Stimulated activated CD8-positive, alpha-beta memory T cell treated with anti-CD3 and anti-CD28 coated beads, Interleukin-4, amount 100 ng/mL, for 24 hours (primary cell): ENCODE data around the gene DDX10.
"Not testable (repeated sequence)": the region's sequence is repeated elsewhere in the genome, so short reads cannot be mapped to it uniquely, and the experiment has no call there.

Experiments
- DNase-seq: peaks from one replicate; pipeline ENCODE4 v3.0.0-alpha.2; 2020; ENCODE audit warnings: low read depth

Gene DDX10

GRCh38 chr11:108774037-108774730 is 109.3 kb downstream of the DDX10 start:
- DNase-seq, result no peak

GRCh38 chr11:108775324-108775723 is 110.5 kb downstream of the DDX10 start:
- no peak for DNase-seq

- DNase-seq, result not testable (repeated sequence)
These were observed 114.3 kb downstream of the DDX10 start for GRCh38 chr11:108779147-108779546.

GRCh38 chr11:108780119-108780518 is 115.2 kb downstream of the DDX10 start:
- DNase-seq, result no peak

- DNase-seq, result no peak
These were observed 117.1 kb downstream of the DDX10 start for GRCh38 chr11:108781946-108782345.

- no peak for DNase-seq
These were observed 121.6 kb downstream of the DDX10 start for GRCh38 chr11:108786281-108786990.

- no peak for DNase-seq
These were observed 122.2 kb downstream of the DDX10 start for GRCh38 chr11:108787105-108787504.

- no peak for DNase-seq
These were observed 123.8 kb downstream of the DDX10 start for GRCh38 chr11:108788565-108789199.

GRCh38 chr11:108790501-108791299 is 125.8 kb downstream of the DDX10 start:
- DNase-seq, result no peak

- DNase-seq, result no peak
These were observed 128.3 kb downstream of the DDX10 start for GRCh38 chr11:108793138-108793537.

GRCh38 chr11:108793611-108794010 is 128.7 kb downstream of the DDX10 start:
- DNase-seq, result no peak

GRCh38 chr11:108796551-108796950 is 131.7 kb downstream of the DDX10 start:
- DNase-seq, result no peak

- no peak for DNase-seq
These were observed 132.8 kb downstream of the DDX10 start for GRCh38 chr11:108797578-108798100.

GRCh38 chr11:108802492-108802891 is 137.6 kb downstream of the DDX10 start:
- no peak for DNase-seq

- no peak for DNase-seq
These were observed 138.9 kb downstream of the DDX10 start for GRCh38 chr11:108803776-108804175.

- no peak for DNase-seq
These were observed 139.6 kb downstream of the DDX10 start for GRCh38 chr11:108804511-108804910.

GRCh38 chr11:108805030-108805429 is 140.2 kb downstream of the DDX10 start:
- DNase-seq, result no peak

- DNase-seq, result no peak
These were observed 142.4 kb downstream of the DDX10 start for GRCh38 chr11:108807262-108807661.

GRCh38 chr11:108813086-108813485 is 148.2 kb downstream of the DDX10 start:
- DNase-seq, result no peak

GRCh38 chr11:108817976-108818375 is 153.1 kb downstream of the DDX10 start:
- no peak for DNase-seq

- DNase-seq, result no peak
These were observed 154.1 kb downstream of the DDX10 start for GRCh38 chr11:108818971-108819370.

GRCh38 chr11:108819957-108820356 is 155.1 kb downstream of the DDX10 start:
- DNase-seq, result no peak
